HS-27A (cell line): ENCODE results near the gene LARP1B.
"Not testable (repeated sequence)": the region's sequence is repeated elsewhere in the genome, so short reads cannot be mapped to it uniquely, and the experiment has no call there.

ENCODE experiments used
- DNase-seq: peaks from one replicate; pipeline ENCODE4 v3.0.0-alpha.2; 2012; ENCODE audit warnings: low read depth, missing footprints

LARP1B gene

GRCh38 chr4:128135391-128135790 lies 74.3 kb downstream of the LARP1B start:
- no peak for DNase-seq

DNA sequence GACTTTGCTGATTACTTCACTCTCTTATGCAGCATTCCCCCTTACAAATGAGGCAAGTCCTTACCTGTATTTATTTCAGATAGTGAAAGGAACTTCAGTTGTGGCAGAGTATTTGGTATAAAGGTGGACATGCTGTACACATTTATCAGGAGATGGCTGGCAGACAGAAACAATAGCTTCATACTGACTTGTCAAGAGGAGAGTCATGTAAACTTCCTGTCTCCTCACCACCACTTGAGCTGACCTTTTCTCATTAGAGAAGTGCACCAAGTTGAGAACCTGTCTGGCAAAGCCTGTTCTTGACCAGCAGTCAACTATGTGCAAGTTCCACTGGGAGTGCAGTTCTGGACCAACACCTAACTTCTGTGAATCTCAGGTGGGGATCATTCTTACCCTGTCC lies 80.8 kb downstream of the LARP1B start:
- DNase-seq: no peak

- DNase-seq: no peak
Observed at GRCh38 chr4:128145727-128146126, 84.6 kb downstream of the LARP1B start.

DNA sequence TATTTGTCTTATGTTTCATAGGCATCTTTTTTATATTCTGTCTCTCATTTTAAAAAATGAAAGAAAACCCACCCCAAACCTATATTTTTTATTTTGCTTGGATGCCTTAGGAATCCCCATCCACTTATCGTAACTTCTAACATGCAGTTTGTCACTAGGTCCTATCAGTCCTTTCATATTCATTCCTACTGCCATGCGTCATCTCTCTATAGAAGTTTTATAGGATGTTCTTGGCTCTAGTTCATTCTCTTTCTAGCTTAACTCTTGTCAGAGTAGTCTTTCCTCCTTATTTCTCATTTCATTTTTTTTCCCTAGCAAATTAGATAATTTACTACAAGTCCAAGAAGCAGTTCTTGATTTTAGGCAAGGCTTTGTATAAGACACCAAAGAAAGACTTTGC lies 92.7 kb downstream of the LARP1B start:
- DNase-seq: no peak

GRCh38 chr4:128155231-128155855 lies 94.2 kb downstream of the LARP1B start:
- no peak for DNase-seq

DNA sequence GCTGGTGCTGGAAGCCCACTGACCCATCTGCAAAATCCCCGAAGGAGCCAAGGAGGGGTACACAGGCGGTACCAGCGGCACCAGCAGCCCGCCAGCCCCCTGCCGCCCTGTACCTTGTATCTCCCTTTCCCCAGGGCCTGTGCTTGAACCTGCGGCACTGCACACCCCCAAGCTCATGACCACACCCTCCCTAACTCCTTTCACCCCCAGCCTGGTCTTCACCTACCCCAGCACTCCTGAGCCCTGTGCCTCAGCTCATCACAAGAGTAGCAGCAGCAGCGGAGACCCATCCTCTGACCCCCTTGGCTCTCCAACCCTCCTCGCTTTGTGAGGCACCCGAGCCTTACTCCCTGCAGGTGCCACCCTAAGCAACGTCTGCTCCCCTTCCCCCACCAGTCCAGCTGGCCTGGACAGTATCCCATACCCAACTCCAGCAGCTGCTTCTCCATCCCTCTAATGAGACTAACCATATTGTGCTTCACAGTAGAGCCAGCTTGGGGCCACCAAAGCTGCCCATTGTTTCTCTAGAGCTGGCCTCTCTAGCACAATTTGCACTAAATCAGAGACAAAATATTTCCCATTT lies 94.9 kb downstream of the LARP1B start:
- DNase-seq: no peak

DNA sequence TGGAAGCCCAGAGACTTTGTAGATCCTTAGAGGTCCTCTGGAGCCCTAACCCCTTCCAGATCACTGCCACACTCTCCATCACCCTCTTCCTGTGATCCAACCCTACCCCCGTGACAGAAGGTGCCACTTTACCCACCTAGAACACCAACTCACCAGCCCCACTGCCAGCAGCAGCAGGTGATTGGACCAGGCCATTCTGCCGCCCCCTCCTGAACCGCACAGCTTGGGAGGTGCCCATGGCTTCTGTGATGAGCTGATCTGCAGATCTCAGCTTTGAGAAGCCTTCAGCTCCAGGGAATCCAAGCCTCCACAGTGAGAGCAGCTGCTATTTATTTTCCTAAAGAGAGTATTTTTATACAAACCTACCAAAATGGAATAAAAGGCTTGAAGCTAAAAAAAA lies 95.4 kb downstream of the LARP1B start:
- DNase-seq: not testable (repeated sequence)

DNA sequence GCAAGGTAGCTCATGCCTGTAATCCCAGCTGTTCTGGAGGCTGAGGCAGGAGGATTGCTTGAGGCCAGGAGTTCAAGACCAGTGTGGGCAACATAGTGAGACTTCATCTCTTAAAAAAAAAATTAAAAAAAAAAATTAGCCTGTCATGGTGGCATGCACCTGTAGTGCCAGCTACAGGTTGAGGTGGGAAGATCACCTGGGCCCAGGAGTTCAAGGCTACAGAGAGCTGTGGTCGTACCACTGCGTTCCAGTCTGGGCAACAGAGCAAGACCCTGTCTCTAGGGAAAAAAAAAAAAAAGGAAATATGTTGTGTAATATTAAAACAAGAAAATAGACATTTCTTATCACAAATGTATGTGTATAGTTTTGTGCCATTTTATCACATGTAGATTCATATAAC lies 97.8 kb downstream of the LARP1B start:
- no peak for DNase-seq

GRCh38 chr4:128159967-128160366 lies 98.9 kb downstream of the LARP1B start:
- no peak for DNase-seq

- DNase-seq: no peak
Observed at GRCh38 chr4:128161138-128161537, 100.0 kb downstream of the LARP1B start.

GRCh38 chr4:128162434-128162833 lies 101.3 kb downstream of the LARP1B start:
- DNase-seq: no peak

DNA sequence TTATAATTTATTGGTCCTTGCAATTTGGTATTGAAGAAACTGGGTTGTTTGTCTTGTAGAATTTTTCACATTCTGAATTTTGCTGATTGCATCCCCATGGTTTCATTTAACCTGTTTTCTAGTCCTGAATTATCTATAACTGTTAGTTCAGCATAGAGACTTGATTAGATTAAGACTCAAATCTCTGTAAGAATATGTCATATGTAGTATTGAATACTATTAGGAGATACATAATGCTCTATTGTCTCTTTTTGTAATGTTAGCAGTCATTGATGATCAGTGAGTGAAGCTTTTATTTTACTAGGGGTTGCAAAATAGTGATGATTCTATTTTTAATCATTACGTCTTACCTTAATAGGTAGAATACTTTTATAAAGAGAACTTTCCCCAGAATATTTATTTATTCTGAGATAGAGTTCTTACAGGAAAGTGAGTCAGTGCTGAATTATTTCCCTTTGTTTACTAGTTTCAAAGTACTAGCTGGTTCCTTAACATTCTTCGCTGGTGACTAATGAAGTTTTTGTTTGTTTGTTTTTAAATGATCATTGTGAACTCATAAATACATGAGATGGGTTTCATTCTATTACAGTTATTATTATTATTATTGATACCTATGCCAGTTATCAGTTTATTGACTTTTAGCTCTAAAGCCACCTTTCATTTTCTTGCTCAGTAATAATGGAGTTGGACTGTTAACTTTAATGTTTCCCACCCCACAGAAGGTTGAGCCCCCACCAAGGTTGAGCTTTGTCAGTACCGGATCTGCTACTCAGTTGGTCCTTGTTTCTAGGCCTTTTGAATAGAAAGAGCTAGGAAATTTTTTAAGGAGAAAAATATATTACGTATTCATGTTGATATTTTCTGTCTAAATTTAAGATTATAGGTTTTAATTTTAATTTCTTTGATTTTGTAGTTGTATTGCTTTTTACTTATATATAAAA lies 102.3 kb downstream of the LARP1B start:
- peak; percentile 29 for DNase-seq

DNA sequence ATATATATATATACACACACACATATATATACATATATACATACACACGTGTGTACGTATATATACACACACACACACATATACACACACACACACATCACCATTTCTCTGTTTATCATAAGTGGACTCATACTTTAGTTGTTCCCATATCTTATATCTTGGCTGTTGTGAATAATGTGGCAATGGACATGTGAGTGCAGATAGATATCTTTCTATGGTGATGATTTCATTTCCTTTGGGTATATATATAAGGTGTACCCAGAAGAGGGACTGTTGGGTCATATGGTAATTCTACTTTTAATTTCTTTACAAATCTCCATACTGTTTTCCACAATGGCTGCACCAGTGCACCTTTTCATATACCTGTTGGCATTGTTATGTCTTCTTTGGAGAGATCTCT lies 105.9 kb downstream of the LARP1B start:
- no peak for DNase-seq

DNA sequence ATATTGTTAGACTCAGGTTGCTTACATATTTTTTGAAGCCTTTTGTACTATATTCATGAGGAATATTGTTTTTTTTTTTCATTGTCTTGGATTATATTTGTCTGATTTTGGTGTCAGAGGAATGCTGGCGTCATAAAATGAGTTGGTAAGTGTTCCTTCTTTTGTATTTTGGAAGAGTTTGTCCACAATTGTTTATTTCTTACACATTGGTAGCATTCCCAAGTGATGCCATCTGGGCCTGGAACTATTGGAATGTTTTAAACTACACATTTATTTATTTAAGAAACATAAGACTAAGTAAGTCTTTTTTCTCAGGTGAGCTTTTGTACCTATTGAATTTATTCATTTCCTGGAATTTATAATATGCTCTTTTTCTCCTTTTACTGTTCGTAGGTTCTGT lies 107.6 kb downstream of the LARP1B start:
- DNase-seq: no peak

- DNase-seq: no peak
Observed at GRCh38 chr4:128169245-128169644, 108.1 kb downstream of the LARP1B start.

GRCh38 chr4:128176643-128177042 lies 115.5 kb downstream of the LARP1B start:
- no peak for DNase-seq

DNA sequence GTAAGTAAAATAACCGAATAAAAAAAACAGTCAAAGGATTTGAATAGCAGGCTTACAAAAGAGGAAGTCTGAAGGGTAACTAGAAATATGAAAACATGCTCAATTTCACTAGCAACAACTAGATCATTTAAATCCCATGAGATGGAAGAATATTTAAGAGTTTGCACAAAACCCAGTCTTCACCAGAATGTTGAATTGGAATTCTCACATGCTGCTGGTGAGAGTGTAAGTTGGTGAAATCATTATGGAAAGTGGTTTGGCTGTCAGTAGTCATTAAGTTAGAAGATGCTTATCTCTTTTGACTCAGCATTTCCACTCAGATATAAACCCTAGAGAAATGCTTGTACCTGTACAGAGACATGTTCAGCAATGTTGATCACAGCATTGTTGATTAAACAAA lies 116.4 kb downstream of the LARP1B start:
- no peak for DNase-seq

GRCh38 chr4:128186623-128187022 lies 125.5 kb downstream of the LARP1B start:
- DNase-seq: no peak

- peak; percentile 38 for DNase-seq
Observed at GRCh38 chr4:128191115-128191781, 130.1 kb downstream of the LARP1B start.

GRCh38 chr4:128220286-128221235 lies 159.4 kb downstream of the LARP1B start:
- peak; percentile 36 for DNase-seq

GRCh38 chr4:128221586-128221985 lies 160.5 kb downstream of the LARP1B start:
- DNase-seq: no peak
